NCI-H1694 (cell line): ENCODE results near the gene CIAO2B.
"Not testable (repeated sequence)": the region's sequence is repeated elsewhere in the genome, so short reads cannot be mapped to it uniquely, and the experiment has no call there.

ENCODE experiments used
- DNase-seq: peaks from one replicate; lab custom pipeline; 2025; lab: John Stamatoyannopoulos, UW

Gene CIAO2B

GRCh38 chr16:66903544-66904427 lies 30.4 kb downstream of the CIAO2B start:
- DNase-seq, result no peak

- DNase-seq, result no peak
These were observed 31.3 kb downstream of the CIAO2B start for GRCh38 chr16:66902648-66903543.

GRCh38 chr16:66901626-66902025 lies 32.6 kb downstream of the CIAO2B start:
- no peak for DNase-seq

- no peak for DNase-seq
These were observed 33.3 kb downstream of the CIAO2B start for GRCh38 chr16:66900721-66901441.

- DNase-seq, result no peak
These were observed 34.1 kb downstream of the CIAO2B start for GRCh38 chr16:66899945-66900710.

- DNase-seq, result no peak
These were observed 34.8 kb downstream of the CIAO2B start for GRCh38 chr16:66899310-66899944.

GRCh38 chr16:66898933-66899309 lies 35.3 kb downstream of the CIAO2B start:
- DNase-seq, result no peak

- no peak for DNase-seq
These were observed 36.0 kb downstream of the CIAO2B start for GRCh38 chr16:66898207-66898606.

GRCh38 chr16:66896682-66897081 lies 37.5 kb downstream of the CIAO2B start:
- not testable (repeated sequence) for DNase-seq

GRCh38 chr16:66895999-66896398 lies 38.2 kb downstream of the CIAO2B start:
- no peak for DNase-seq

GRCh38 chr16:66895689-66895979 lies 38.6 kb downstream of the CIAO2B start:
- DNase-seq, result no peak

GRCh38 chr16:66894948-66895688 lies 39.1 kb downstream of the CIAO2B start:
- DNase-seq, result peak; percentile 60

- DNase-seq, result no peak
These were observed 40.1 kb downstream of the CIAO2B start for GRCh38 chr16:66894055-66894454.

GRCh38 chr16:66891797-66892196 lies 42.4 kb downstream of the CIAO2B start:
- DNase-seq, result no peak

GRCh38 chr16:66891360-66891759 lies 42.8 kb downstream of the CIAO2B start:
- DNase-seq, result no peak

- no peak for DNase-seq
These were observed 43.4 kb downstream of the CIAO2B start for GRCh38 chr16:66890799-66891198.

GRCh38 chr16:66889622-66890021 lies 44.6 kb downstream of the CIAO2B start:
- DNase-seq, result no peak

GRCh38 chr16:66888647-66889615 lies 45.3 kb downstream of the CIAO2B start:
- DNase-seq, result no peak

GRCh38 chr16:66886914-66887313 lies 47.3 kb downstream of the CIAO2B start:
- no peak for DNase-seq
